WTC11 (cell line): ENCODE measurements around the gene GATM. TPM values are rescaled to one million over a fixed set of nuclear protein-coding genes. Genes with fewer than 3 reads are reported as not detected.

Experiments used
- ATAC-seq: fragments of 200-7000 bp; cut with Tn5 transposase; 2 replicates; pipeline ENCODE4 v1.10.0; 2021; ENCODE audit warnings: mild to moderate bottlenecking, moderate library complexity
- CTCF ChIA-PET: fragments of 300-600 bp; sonication (Branson Sonifier 250); formaldehyde crosslinking; loops from one replicate; lab custom pipeline; 2021; ENCODE audit warnings: antibody characterized with exemption; lab: Charles Lee
- POLR2A ChIA-PET: fragments of 350-600 bp; sonication (Branson Sonifier 250); formaldehyde crosslinking; loops from one replicate; lab custom pipeline; 2021; ENCODE audit warnings: antibody characterized with exemption; lab: Charles Lee
- DNase-seq: peaks from one replicate; pipeline ENCODE4 v3.0.0; 2021; ENCODE audit warnings: low spot score
- H3K27ac Mint-ChIP-seq: 2 replicates; pipeline ENCODE4 v1.8.0; 2021; ENCODE audit warnings: mixed read lengths
- H3K27me3 Mint-ChIP-seq: 2 replicates; pipeline ENCODE4 v1.8.0; 2021; ENCODE audit warnings: low read depth, mild to moderate bottlenecking, moderate library complexity, mixed read lengths
- H3K36me3 Mint-ChIP-seq: 2 replicates; pipeline ENCODE4 v1.8.0; 2021; ENCODE audit warnings: mixed read lengths
- H3K4me1 Mint-ChIP-seq: 2 replicates; pipeline ENCODE4 v1.8.0; 2022; ENCODE audit warnings: mixed read lengths
- H3K4me3 Mint-ChIP-seq: 2 replicates; pipeline ENCODE4 v1.8.0; 2021; ENCODE audit warnings: mild to moderate bottlenecking, moderate library complexity, mixed read lengths
- H3K9me3 Mint-ChIP-seq: 2 replicates; pipeline ENCODE4 v1.8.0; 2021; ENCODE audit warnings: mixed read lengths
- ARID4B ChIP-seq: sonication (generic); formaldehyde crosslinking; IDR thresholded peaks from 2 replicates; pipeline ENCODE4 v1.8.0; 2023; ENCODE audit warnings: missing genetic modification reagents, mild to moderate bottlenecking, borderline replicate concordance
- CREB1 ChIP-seq: sonication (generic); formaldehyde crosslinking; IDR thresholded peaks from 2 replicates; pipeline ENCODE4 v1.8.0; 2023; ENCODE audit warnings: mild to moderate bottlenecking, missing genetic modification reagents
- FOXJ3 ChIP-seq: sonication (generic); formaldehyde crosslinking; IDR thresholded peaks from 2 replicates; pipeline ENCODE4 v1.9.0; 2021; ENCODE audit warnings: missing genetic modification reagents, mild to moderate bottlenecking, borderline replicate concordance
- FOXP4 ChIP-seq: sonication (generic); formaldehyde crosslinking; IDR thresholded peaks from 2 replicates; pipeline ENCODE4 v1.8.0; 2022; ENCODE audit warnings: mild to moderate bottlenecking, missing genetic modification reagents
- GABPB1 ChIP-seq: sonication (generic); formaldehyde crosslinking; IDR thresholded peaks from 2 replicates; pipeline ENCODE4 v1.8.1; 2023; ENCODE audit warnings: mild to moderate bottlenecking, missing genetic modification reagents
- JUN ChIP-seq: sonication (generic); formaldehyde crosslinking; IDR thresholded peaks from 2 replicates; pipeline ENCODE4 v1.8.0; 2023; ENCODE audit warnings: mild to moderate bottlenecking, missing genetic modification reagents
- KAT7 ChIP-seq: sonication (generic); formaldehyde crosslinking; IDR thresholded peaks from 2 replicates; pipeline ENCODE4 v1.8.1; 2023; ENCODE audit warnings: missing genetic modification reagents, mild to moderate bottlenecking, borderline replicate concordance
- NFYB ChIP-seq: sonication (generic); formaldehyde crosslinking; conservative IDR thresholded peaks from 2 replicates; pipeline ENCODE4 v1.8.0; 2022; ENCODE audit warnings: low read depth, missing genetic modification reagents
- RELA ChIP-seq: sonication (generic); formaldehyde crosslinking; IDR thresholded peaks from 2 replicates; pipeline ENCODE4 v1.8.1; 2022; ENCODE audit warnings: missing genetic modification reagents, mild to moderate bottlenecking, borderline replicate concordance
- SP1 ChIP-seq: sonication (generic); formaldehyde crosslinking; conservative IDR thresholded peaks from 2 replicates; pipeline ENCODE4 v1.8.1; 2022; ENCODE audit warnings: missing genetic modification reagents
- ZNF121 ChIP-seq: sonication (generic); formaldehyde crosslinking; IDR thresholded peaks from 2 replicates; pipeline ENCODE4 v1.8.0; 2023; ENCODE audit warnings: missing genetic modification reagents
- ZNF232 ChIP-seq: sonication (generic); formaldehyde crosslinking; IDR thresholded peaks from 2 replicates; pipeline ENCODE4 v1.8.0; 2022; ENCODE audit warnings: mild to moderate bottlenecking, missing genetic modification reagents
- ZNF416 ChIP-seq: fragments of 250-450 bp; sonication (Bioruptor Pico); IDR thresholded peaks from 2 replicates; pipeline ENCODE4 v1.9.0; 2021; ENCODE audit warnings: mild to moderate bottlenecking, inconsistent platforms
- total RNA-seq: library from RNA; stranded (reverse); gene quantifications from 3 replicates; pipeline ENCODE4 v1.2.3, GENCODE V29; 2021
- TF ChIP-seq, protein P1 (sequence below): sonication (generic); formaldehyde crosslinking; IDR thresholded peaks from 2 replicates; pipeline ENCODE4 v1.8.0; 2022; ENCODE audit warnings: missing genetic modification reagents
- TF ChIP-seq, protein P2 (sequence below): fragments of 200-600 bp; IDR thresholded peaks from 2 replicates; pipeline ENCODE4 v1.8.0; 2022; ENCODE audit warnings: antibody characterized with exemption

Gene GATM
- total RNA-seq, 1 experiment from 2014 or later, result 10.1 TPM

DNA sequence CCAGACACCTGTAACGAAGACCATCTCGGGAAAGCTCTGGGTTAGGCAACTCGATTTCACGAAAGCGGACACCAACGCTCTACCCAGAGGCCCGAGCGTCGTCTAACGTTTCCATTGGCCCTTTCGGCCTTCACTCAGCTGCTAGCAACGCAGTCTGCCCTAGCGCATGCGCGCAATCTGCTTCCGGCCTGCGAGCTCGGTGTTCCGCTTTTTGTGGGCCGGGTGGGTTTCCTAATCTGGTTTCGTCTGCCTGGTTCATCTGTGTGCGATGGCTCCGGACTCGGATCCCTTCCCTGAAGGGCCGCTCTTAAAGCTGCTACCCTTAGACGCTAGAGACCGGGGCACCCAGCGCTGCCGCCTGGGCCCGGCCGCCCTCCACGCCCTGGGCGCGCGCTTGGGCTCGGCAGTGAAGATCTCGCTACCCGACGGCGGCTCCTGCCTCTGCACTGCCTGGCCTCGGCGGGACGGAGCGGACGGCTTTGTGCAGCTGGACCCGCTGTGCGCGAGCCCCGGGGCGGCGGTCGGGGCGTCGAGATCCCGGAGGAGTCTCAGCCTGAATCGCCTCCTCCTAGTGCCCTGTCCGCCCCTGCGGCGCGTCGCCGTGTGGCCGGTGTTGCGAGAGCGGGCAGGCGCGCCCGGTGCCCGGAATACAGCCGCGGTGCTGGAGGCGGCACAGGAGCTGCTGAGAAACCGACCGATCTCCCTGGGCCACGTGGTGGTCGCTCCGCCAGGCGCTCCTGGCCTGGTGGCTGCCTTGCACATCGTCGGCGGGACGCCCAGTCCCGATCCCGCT, 24.0 kb upstream of the GATM start:
- ATAC-seq, result peak; percentile 97
- Mint-ChIP-seq H3K27me3 (peaks cover 7% of the 10 kb centered on the region), H3K27ac (no peak overlapping the region), H3K36me3 (peaks cover 16% of the 10 kb centered on the region), H3K4me1 (peaks cover 18% of the 10 kb centered on the region), H3K9me3 (no peaks in the 10 kb centered on the region), H3K4me3 (peak overlapping the region; percentile 95)
- ChIA-PET POLR2A (interaction anchor here (0.7 to 1.7 kb wide), 11 partner anchors 18 to 239 kb away, joined by 3 to 11 read pairs (median 4); partner anchors contain the start of genes BLOC1S6 and SHF), CTCF (interaction anchor here (0.6 to 5.2 kb wide), 20 partner anchors 9 to 284 kb away, joined by 3 to 48 read pairs (median 4); partner anchors contain the start of gene GATM)
- peak; percentile 91 for DNase-seq
- 0 out of 2 replicates have a peak, but pooled peaks have one; percentile 12 for TF ChIP-seq CREB1 (CRISPR knock-in tag)
- TF ChIP-seq GABPB1 (CRISPR knock-in tag), result peak; percentile 56; the same call in 1 of the 2 replicates
- 0 out of 2 replicates have a peak, but pooled peaks have one; percentile 59 for TF ChIP-seq ZNF232 (CRISPR knock-in tag)
- TF ChIP-seq JUN (CRISPR knock-in tag), result no peak
- TF ChIP-seq ARID4B (CRISPR knock-in tag), result no peak
- TF ChIP-seq, protein P1, sequence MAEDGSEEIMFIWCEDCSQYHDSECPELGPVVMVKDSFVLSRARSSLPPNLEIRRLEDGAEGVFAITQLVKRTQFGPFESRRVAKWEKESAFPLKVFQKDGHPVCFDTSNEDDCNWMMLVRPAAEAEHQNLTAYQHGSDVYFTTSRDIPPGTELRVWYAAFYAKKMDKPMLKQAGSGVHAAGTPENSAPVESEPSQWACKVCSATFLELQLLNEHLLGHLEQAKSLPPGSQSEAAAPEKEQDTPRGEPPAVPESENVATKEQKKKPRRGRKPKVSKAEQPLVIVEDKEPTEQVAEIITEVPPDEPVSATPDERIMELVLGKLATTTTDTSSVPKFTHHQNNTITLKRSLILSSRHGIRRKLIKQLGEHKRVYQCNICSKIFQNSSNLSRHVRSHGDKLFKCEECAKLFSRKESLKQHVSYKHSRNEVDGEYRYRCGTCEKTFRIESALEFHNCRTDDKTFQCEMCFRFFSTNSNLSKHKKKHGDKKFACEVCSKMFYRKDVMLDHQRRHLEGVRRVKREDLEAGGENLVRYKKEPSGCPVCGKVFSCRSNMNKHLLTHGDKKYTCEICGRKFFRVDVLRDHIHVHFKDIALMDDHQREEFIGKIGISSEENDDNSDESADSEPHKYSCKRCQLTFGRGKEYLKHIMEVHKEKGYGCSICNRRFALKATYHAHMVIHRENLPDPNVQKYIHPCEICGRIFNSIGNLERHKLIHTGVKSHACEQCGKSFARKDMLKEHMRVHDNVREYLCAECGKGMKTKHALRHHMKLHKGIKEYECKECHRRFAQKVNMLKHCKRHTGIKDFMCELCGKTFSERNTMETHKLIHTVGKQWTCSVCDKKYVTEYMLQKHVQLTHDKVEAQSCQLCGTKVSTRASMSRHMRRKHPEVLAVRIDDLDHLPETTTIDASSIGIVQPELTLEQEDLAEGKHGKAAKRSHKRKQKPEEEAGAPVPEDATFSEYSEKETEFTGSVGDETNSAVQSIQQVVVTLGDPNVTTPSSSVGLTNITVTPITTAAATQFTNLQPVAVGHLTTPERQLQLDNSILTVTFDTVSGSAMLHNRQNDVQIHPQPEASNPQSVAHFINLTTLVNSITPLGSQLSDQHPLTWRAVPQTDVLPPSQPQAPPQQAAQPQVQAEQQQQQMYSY (CRISPR knock-in tag), result no peak
- peak; percentile 95; the same call in 1 of the 2 replicates for TF ChIP-seq KAT7 (CRISPR knock-in tag)
- TF ChIP-seq ZNF121 (CRISPR knock-in tag), result no peak; the same call in 1 of the 2 replicates
- no peak for TF ChIP-seq FOXJ3 (CRISPR knock-in tag)
- 0 out of 2 replicates have a peak, but pooled peaks have one; percentile 37 for TF ChIP-seq RELA (CRISPR knock-in tag)
- peak; percentile 80 for TF ChIP-seq NFYB (CRISPR knock-in tag)
- 0 out of 2 replicates have a peak, but pooled peaks have one; percentile 9 for TF ChIP-seq FOXP4

- H3K4me3 Mint-ChIP-seq, result peak overlapping the region; percentile 95
- CTCF ChIA-PET, result interaction anchor here (0.6 to 5.2 kb wide), 20 partner anchors 8 to 284 kb away, joined by 3 to 48 read pairs (median 4); partner anchors contain the start of gene GATM
Observed at GRCh38 chr15:45401665-45402161, 23.4 kb upstream of the GATM start.

More at GRCh38 chr15:45401665-45402161, 23.4 kb upstream of the GATM start:
- Mint-ChIP-seq H3K36me3 (peaks cover 11% of the 10 kb centered on the region), H3K4me1 (peaks cover 18% of the 10 kb centered on the region), H3K27me3 (peaks cover 13% of the 10 kb centered on the region)
- POLR2A ChIA-PET, result interaction anchor here (0.7 to 1.7 kb wide), 10 partner anchors 18 to 238 kb away, joined by 3 to 11 read pairs (median 4); partner anchors contain the start of genes BLOC1S6 and SHF
- 0 out of 2 replicates have a peak, but pooled peaks have one; percentile 9 for TF ChIP-seq SP1 (CRISPR knock-in tag)
- TF ChIP-seq ZNF416 (CRISPR knock-in tag), result 0 out of 2 replicates have a peak, but pooled peaks have one; percentile 53
- TF ChIP-seq, protein P2, sequence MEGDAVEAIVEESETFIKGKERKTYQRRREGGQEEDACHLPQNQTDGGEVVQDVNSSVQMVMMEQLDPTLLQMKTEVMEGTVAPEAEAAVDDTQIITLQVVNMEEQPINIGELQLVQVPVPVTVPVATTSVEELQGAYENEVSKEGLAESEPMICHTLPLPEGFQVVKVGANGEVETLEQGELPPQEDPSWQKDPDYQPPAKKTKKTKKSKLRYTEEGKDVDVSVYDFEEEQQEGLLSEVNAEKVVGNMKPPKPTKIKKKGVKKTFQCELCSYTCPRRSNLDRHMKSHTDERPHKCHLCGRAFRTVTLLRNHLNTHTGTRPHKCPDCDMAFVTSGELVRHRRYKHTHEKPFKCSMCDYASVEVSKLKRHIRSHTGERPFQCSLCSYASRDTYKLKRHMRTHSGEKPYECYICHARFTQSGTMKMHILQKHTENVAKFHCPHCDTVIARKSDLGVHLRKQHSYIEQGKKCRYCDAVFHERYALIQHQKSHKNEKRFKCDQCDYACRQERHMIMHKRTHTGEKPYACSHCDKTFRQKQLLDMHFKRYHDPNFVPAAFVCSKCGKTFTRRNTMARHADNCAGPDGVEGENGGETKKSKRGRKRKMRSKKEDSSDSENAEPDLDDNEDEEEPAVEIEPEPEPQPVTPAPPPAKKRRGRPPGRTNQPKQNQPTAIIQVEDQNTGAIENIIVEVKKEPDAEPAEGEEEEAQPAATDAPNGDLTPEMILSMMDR, result no peak
- TF ChIP-seq, all 79 proteins: peak for 2
- peak; percentile 11 for ATAC-seq
- Mint-ChIP-seq H3K9me3 (no peaks in the 10 kb centered on the region), H3K27ac (peak overlapping the region; percentile 68; the same call in 1 of the 2 replicates)
- no peak for DNase-seq
